Uterus (tissue), 4 donors: ENCODE results near the gene GJB1. TPM values are rescaled to one million over a fixed set of nuclear protein-coding genes. Genes with fewer than 3 reads are reported as not detected.

ENCODE experiments used
- DNase-seq, 2 donors: peaks; one replicate each; pipeline ENCODE4 v3.0.0-alpha.2; 2019 to 2020
- H3K27ac ChIP-seq, 2 donors: fragments of 200-600 bp; sonication (generic); 1 replicate in 1 of 2; 2 replicates in 1 of 2; pipeline ENCODE4 v1.5.1; 2016 to 2018
- H3K27me3 ChIP-seq, 2 donors: fragments of 200-600 bp; sonication (generic); one replicate each; pipeline ENCODE4 v1.5.1; 2018 to 2019; ENCODE audit warnings: control low read depth in 1 of 2
- H3K36me3 ChIP-seq, 2 donors: fragments of 200-600 bp; sonication (generic); one replicate each; pipeline ENCODE4 v1.5.1; 2019; ENCODE audit warnings: control low read depth in 1 of 2
- H3K4me1 ChIP-seq, 2 donors: fragments of 200-600 bp; sonication (generic); one replicate each; pipeline ENCODE4 v1.5.1; 2018 to 2019; ENCODE audit warnings: control low read depth in 1 of 2
- H3K4me3 ChIP-seq, 2 donors: fragments of 200-600 bp; sonication (generic); 1 replicate in 1 of 2; 2 replicates in 1 of 2; pipeline ENCODE4 v1.5.1; 2018 to 2019; ENCODE audit warnings: mild to moderate bottlenecking in 1 of 2
- H3K9me3 ChIP-seq, 2 donors: fragments of 200-600 bp; sonication (generic); one replicate each; pipeline ENCODE4 v1.5.1; 2019; ENCODE audit warnings: control low read depth in 1 of 2
- CTCF ChIP-seq, 4 experiments: fragments of 200-600 bp in 2 of 4; fragments of 450-650 bp in 2 of 4; sonication (generic) in 2 of 4; IDR thresholded peaks; one replicate each; pipeline ENCODE4 v1.5.1; 2016 to 2019; ENCODE audit warnings: antibody characterized with exemption in 4 of 4, mild to moderate bottlenecking in 2 of 4, moderate library complexity in 1 of 4
- POLR2A ChIP-seq, 2 donors: fragments of 450-650 bp; IDR thresholded peaks; one replicate each; pipeline ENCODE4 v1.6.1; 2016; ENCODE audit warnings: antibody characterized with exemption in 2 of 2, mild to moderate bottlenecking in 1 of 2, moderate library complexity in 1 of 2
- intact Hi-C: fragments of 100-400 bp; cut with DNase I; formaldehyde crosslinking; loops from one replicate; pipeline ENCODE4 v1.15.1; 2023; ENCODE audit warnings: low total_unique reads
- total RNA-seq, 4 donors: library from RNA; depleted of rRNA in 3 of 4; stranded (reverse); fragments of >200 nt in 3 of 4; gene quantifications; one replicate each; pipeline versions ENCODE4 v1.1.0 to v1.2.4, GENCODE V29; 2014 to 2023
- donor health status: DM: yes; HTN: yes; CAD: no.

The GJB1 gene
- total RNA-seq, 4 donors from 2014 or later: 0.27 to 5.9 (median 3.0) TPM; not detected in 1

GRCh38 chrX:71224098-71224708, 1.2 kb downstream of the GJB1 start:
- intact Hi-C loops: no loop called here
- TF ChIP-seq CTCF (IDR thresholded peaks at IDR 0.05) (no peak), POLR2A (IDR thresholded peaks at IDR 0.05) (no peak)
- no peaks in the 10 kb centered on the region for H3K9me3 ChIP-seq

GRCh38 chrX:71225009-71225408, 2.0 kb downstream of the GJB1 start:
- Histone ChIP-seq H3K9me3 (no peaks in the 10 kb centered on the region), H3K4me1 (no peaks in the 10 kb centered on the region), H3K27me3 (no peaks in the 10 kb centered on the region), H3K4me3 (no peak overlapping the region), H3K36me3 (no peaks in the 10 kb centered on the region), H3K27ac (no peak overlapping the region)
- TF ChIP-seq POLR2A (IDR thresholded peaks at IDR 0.05): no peak
- no peak for TF ChIP-seq CTCF (IDR thresholded peaks at IDR 0.05)
- intact Hi-C loops: no loop called here
- DNase-seq: no peak

More at GRCh38 chrX:71224098-71224708, 1.2 kb downstream of the GJB1 start:
- no peak overlapping the region for H3K4me3 ChIP-seq
- DNase-seq: no peak
- H3K27ac ChIP-seq: no peak overlapping the region
- H3K36me3 ChIP-seq: no peaks in the 10 kb centered on the region
- H3K4me1 ChIP-seq: no peaks in the 10 kb centered on the region
- H3K27me3 ChIP-seq: no peaks in the 10 kb centered on the region

GRCh38 chrX:71225676-71226075, 2.7 kb downstream of the GJB1 start:
- Histone ChIP-seq H3K36me3 (no peaks in the 10 kb centered on the region), H3K27ac (no peak overlapping the region), H3K4me1 (no peaks in the 10 kb centered on the region), H3K9me3 (no peaks in the 10 kb centered on the region), H3K4me3 (no peak overlapping the region), H3K27me3 (no peaks in the 10 kb centered on the region)
- no peak for DNase-seq
- intact Hi-C loops: no loop called here
- no peak for TF ChIP-seq POLR2A (IDR thresholded peaks at IDR 0.05)
- TF ChIP-seq CTCF (IDR thresholded peaks at IDR 0.05): no peak

GRCh38 chrX:71227370-71228062, 4.5 kb downstream of the GJB1 start:
- H3K4me1 ChIP-seq: no peaks in the 10 kb centered on the region
- no peak overlapping the region for H3K4me3 ChIP-seq
- no peaks in the 10 kb centered on the region for H3K27me3 ChIP-seq
- DNase-seq: no peak
- intact Hi-C loops: no loop called here
- no peaks in the 10 kb centered on the region for H3K9me3 ChIP-seq
- H3K36me3 ChIP-seq: no peaks in the 10 kb centered on the region
- no peak for TF ChIP-seq POLR2A (IDR thresholded peaks at IDR 0.05)
- no peak for TF ChIP-seq CTCF (IDR thresholded peaks at IDR 0.05)
- H3K27ac ChIP-seq: no peak overlapping the region

- no peak for TF ChIP-seq POLR2A (IDR thresholded peaks at IDR 0.05)
- TF ChIP-seq CTCF (IDR thresholded peaks at IDR 0.05): no peak
- H3K9me3 ChIP-seq: no peaks in the 10 kb centered on the region
- no peaks in the 10 kb centered on the region for H3K36me3 ChIP-seq
- intact Hi-C loops: no loop called here
- H3K4me3 ChIP-seq: no peak overlapping the region
- H3K27ac ChIP-seq: no peak overlapping the region
- no peaks in the 10 kb centered on the region for H3K27me3 ChIP-seq
- no peak for DNase-seq
- H3K4me1 ChIP-seq: no peaks in the 10 kb centered on the region
These were observed 5.1 kb downstream of the GJB1 start for GRCh38 chrX:71228063-71228642.
